B cell (primary cell): Measurements from ENCODE around the gene XIRP2.

ENCODE experiments used
- EZH2 ChIP-seq: IDR thresholded peaks from 2 replicates; pipeline ENCODE4 v1.6.1; 2012; ENCODE audit warnings: borderline replicate concordance, low read depth, mild to moderate bottlenecking, moderate library complexity, low read length; ENCODE audit not compliant: insufficient read depth, poor library complexity, severe bottlenecking
- TF ChIP-seq, protein P1 (sequence below): fragments of 200-600 bp; IDR thresholded peaks from one replicate; pipeline ENCODE4 v1.8.0; 2022; ENCODE audit warnings: antibody characterized with exemption, mild to moderate bottlenecking

DNA sequence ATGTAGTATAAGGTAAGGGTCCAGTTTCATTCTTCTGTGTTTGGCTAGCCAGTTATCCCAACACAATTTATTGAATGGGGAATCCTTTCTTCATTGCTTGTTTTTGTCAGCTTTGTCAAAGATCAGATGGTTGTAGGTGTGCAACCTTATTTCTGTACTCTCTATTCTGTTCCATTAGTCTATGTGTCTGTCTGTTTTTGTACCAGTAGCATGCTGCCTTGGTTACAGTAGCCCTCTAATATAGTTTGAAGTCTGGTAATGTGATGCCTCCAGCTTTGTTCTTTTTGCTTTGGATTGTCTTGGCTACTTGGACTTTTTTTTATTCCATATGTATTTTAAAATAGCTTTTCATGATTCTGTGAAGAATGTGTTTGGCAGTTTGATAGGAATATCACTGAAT, 222.1 kb downstream of the XIRP2 start:
- TF ChIP-seq, protein P1, sequence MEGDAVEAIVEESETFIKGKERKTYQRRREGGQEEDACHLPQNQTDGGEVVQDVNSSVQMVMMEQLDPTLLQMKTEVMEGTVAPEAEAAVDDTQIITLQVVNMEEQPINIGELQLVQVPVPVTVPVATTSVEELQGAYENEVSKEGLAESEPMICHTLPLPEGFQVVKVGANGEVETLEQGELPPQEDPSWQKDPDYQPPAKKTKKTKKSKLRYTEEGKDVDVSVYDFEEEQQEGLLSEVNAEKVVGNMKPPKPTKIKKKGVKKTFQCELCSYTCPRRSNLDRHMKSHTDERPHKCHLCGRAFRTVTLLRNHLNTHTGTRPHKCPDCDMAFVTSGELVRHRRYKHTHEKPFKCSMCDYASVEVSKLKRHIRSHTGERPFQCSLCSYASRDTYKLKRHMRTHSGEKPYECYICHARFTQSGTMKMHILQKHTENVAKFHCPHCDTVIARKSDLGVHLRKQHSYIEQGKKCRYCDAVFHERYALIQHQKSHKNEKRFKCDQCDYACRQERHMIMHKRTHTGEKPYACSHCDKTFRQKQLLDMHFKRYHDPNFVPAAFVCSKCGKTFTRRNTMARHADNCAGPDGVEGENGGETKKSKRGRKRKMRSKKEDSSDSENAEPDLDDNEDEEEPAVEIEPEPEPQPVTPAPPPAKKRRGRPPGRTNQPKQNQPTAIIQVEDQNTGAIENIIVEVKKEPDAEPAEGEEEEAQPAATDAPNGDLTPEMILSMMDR, result no peak
- no peak for TF ChIP-seq EZH2
